Trophoblast cell (in vitro differentiated cells and primary cell): ENCODE data around the gene PDZD7.

ENCODE experiments used
- DNase-seq, 2 donors: peaks; one replicate each; pipeline ENCODE4 v3.0.0-alpha.2; 2016
- H2AFZ ChIP-seq: 2 replicates; pipeline ENCODE4 v1.6.1; 2013; ENCODE audit warnings: low read length, moderate library complexity, mild to moderate bottlenecking; ENCODE audit not compliant: insufficient read depth, poor library complexity
- H2AK5ac ChIP-seq: 2 replicates; pipeline ENCODE4 v1.6.1; 2013; ENCODE audit warnings: mild to moderate bottlenecking, low read length
- H2BK120ac ChIP-seq: 2 replicates; pipeline ENCODE4 v1.6.1; 2013; ENCODE audit warnings: low read length, mild to moderate bottlenecking, moderate library complexity; ENCODE audit not compliant: insufficient read depth, poor library complexity
- H2BK12ac ChIP-seq: 2 replicates; pipeline ENCODE4 v1.6.1; 2013; ENCODE audit warnings: mild to moderate bottlenecking, low read length, moderate library complexity
- H2BK5ac ChIP-seq: 2 replicates; pipeline ENCODE4 v1.6.1; 2013; ENCODE audit warnings: low read length, low read depth, moderate library complexity, mild to moderate bottlenecking; ENCODE audit not compliant: poor library complexity
- H3K14ac ChIP-seq: 2 replicates; pipeline ENCODE4 v1.6.1; 2013; ENCODE audit warnings: mild to moderate bottlenecking, low read length
- H3K18ac ChIP-seq: 2 replicates; pipeline ENCODE4 v1.6.1; 2013; ENCODE audit warnings: mild to moderate bottlenecking, low read length
- H3K23ac ChIP-seq: 2 replicates; pipeline ENCODE4 v1.6.1; 2013; ENCODE audit warnings: low read length
- H3K27ac ChIP-seq: 2 replicates; pipeline ENCODE4 v1.5.1; 2013; ENCODE audit warnings: low read depth, mild to moderate bottlenecking, inconsistent platforms, low read length, moderate library complexity
- H3K27me3 ChIP-seq: 2 replicates; pipeline ENCODE4 v1.6.1; 2013; ENCODE audit warnings: inconsistent platforms, mild to moderate bottlenecking, low read length, moderate library complexity; ENCODE audit not compliant: insufficient read depth
- H3K36me3 ChIP-seq, 2 experiments: 1 replicate in 1 of 2; 2 replicates in 1 of 2; pipeline ENCODE4 v1.6.1; 2013; ENCODE audit warnings: low read length in 2 of 2, mild to moderate bottlenecking in 2 of 2, moderate library complexity in 1 of 2; ENCODE audit not compliant: insufficient read depth in 2 of 2, control insufficient read depth in 1 of 2
- H3K4ac ChIP-seq: 2 replicates; pipeline ENCODE4 v1.6.1; 2013; ENCODE audit warnings: low read depth, mild to moderate bottlenecking, low read length, moderate library complexity
- H3K4me1 ChIP-seq, 2 experiments: 1 replicate in 1 of 2; 2 replicates in 1 of 2; pipeline ENCODE4 v1.6.1; 2013; ENCODE audit warnings: low read length in 2 of 2, mild to moderate bottlenecking in 2 of 2, moderate library complexity in 1 of 2; ENCODE audit not compliant: insufficient read depth in 2 of 2, control insufficient read depth in 1 of 2
- H3K4me2 ChIP-seq: 2 replicates; pipeline ENCODE4 v1.6.1; 2013; ENCODE audit warnings: inconsistent platforms, mild to moderate bottlenecking, low read length, moderate library complexity
- H3K4me3 ChIP-seq: 2 replicates; pipeline ENCODE4 v1.5.1; 2013; ENCODE audit warnings: mild to moderate bottlenecking, low read depth, low read length, inconsistent platforms
- H3K79me1 ChIP-seq: one replicate; pipeline ENCODE4 v1.6.1; 2013; ENCODE audit warnings: low read length
- H3K79me2 ChIP-seq: 2 replicates; pipeline ENCODE4 v1.6.1; 2013; ENCODE audit warnings: low read length, mild to moderate bottlenecking; ENCODE audit not compliant: control insufficient read depth, insufficient read depth, poor library complexity
- H3K9ac ChIP-seq: 2 replicates; pipeline ENCODE4 v1.6.1; 2013; ENCODE audit warnings: mild to moderate bottlenecking, low read length
- H3K9me3 ChIP-seq: 2 replicates; pipeline ENCODE4 v1.6.1; 2013; ENCODE audit warnings: low read depth, mild to moderate bottlenecking, control low read depth, inconsistent platforms, low read length; ENCODE audit not compliant: insufficient read depth
- H4K12ac ChIP-seq: 2 replicates; pipeline ENCODE4 v1.6.1; 2013; ENCODE audit warnings: low read depth, mild to moderate bottlenecking, low read length, moderate library complexity
- H4K8ac ChIP-seq: 2 replicates; pipeline ENCODE4 v1.6.1; 2013; ENCODE audit warnings: low read depth, mild to moderate bottlenecking, low read length, moderate library complexity
- H4K91ac ChIP-seq: one replicate; pipeline ENCODE4 v1.6.1; 2013; ENCODE audit warnings: low read depth, mild to moderate bottlenecking, low read length, moderate library complexity
- WGBS: extraction: QIAGEN DNeasy Blood & Tissue Kit; methylation state at CpG from one replicate; pipeline ENCODE4 v1.1.7; 2013; ENCODE audit warnings: missing lambda C conversion rate; ENCODE audit not compliant: insufficient read length, insufficient coverage; ENCODE audit errors: extremely low coverage; 5-methylcytosine and 5-hydroxymethylcytosine counted together

PDZD7 gene

DNA sequence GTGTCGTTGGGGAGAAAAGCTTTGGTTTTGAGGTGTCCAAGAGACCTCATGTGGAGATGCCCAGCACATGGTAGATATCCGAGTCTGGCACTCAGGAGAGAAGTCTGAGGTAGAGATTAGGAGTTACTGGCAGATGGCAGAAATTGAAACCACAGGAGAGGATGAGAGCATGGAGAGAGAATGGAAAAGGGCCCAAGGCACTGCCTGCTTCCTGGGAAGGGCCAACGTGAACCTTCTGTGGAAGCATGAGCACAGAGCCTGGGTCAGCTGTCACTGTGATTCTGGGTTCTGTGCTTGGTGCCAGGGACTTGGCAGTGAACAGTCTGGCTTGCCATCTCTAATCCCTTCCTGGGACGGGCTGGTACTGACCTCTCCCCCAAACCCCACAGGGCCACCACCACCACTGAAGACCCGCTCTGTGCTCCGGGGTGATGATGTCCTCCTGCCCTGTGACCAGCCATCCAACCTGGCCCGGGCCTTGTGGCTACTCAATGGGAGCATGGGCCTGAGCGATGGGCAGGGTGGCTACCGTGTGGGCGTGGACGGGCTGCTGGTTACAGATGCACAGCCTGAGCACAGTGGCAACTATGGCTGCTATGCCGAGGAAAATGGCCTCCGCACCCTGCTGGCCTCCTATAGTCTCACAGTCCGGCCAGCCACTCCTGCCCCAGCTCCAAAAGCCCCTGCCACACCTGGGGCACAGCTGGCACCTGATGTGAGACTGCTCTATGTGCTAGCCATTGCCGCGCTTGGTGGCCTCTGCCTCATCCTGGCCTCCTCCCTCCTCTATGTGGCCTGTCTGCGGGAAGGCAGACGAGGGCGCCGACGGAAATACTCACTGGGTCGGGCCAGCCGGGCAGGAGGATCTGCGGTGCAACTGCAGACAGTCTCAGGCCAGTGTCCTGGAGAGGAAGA, 47.8 kb downstream of the PDZD7 start:
- WGBS: no CpG with 5 or more reads among the region's 24 CpGs
- no peak overlapping the region for H3K4me3 ChIP-seq
- H4K8ac ChIP-seq: no peak overlapping the region
- no peak overlapping the region for H4K12ac ChIP-seq
- H3K79me2 ChIP-seq: peaks cover 6% of the 10 kb centered on the region
- no peak overlapping the region for H2AK5ac ChIP-seq
- H4K91ac ChIP-seq: no peak overlapping the region
- no peak for DNase-seq
- no peak overlapping the region for H2BK12ac ChIP-seq
- H2BK120ac ChIP-seq: no peak overlapping the region
- H3K36me3 ChIP-seq: peaks cover 30 to 41% of the 10 kb centered on the region in 2 experiments
- peaks cover 5% of the 10 kb centered on the region for H3K79me1 ChIP-seq
- H3K9me3 ChIP-seq: no peaks in the 10 kb centered on the region
- no peak overlapping the region for H3K4me2 ChIP-seq
- H3K27me3 ChIP-seq: no peaks in the 10 kb centered on the region
- no peak overlapping the region for H3K14ac ChIP-seq
- H3K9ac ChIP-seq: no peak overlapping the region
- no peak overlapping the region for H3K4ac ChIP-seq
- H3K18ac ChIP-seq: no peak overlapping the region
- H3K23ac ChIP-seq: no peak overlapping the region
- H2BK5ac ChIP-seq: no peak overlapping the region
- no peak overlapping the region for H2AFZ ChIP-seq
- peaks cover 9% of the 10 kb centered on the region in 2 experiments for H3K4me1 ChIP-seq
- no peak overlapping the region for H3K27ac ChIP-seq

DNA sequence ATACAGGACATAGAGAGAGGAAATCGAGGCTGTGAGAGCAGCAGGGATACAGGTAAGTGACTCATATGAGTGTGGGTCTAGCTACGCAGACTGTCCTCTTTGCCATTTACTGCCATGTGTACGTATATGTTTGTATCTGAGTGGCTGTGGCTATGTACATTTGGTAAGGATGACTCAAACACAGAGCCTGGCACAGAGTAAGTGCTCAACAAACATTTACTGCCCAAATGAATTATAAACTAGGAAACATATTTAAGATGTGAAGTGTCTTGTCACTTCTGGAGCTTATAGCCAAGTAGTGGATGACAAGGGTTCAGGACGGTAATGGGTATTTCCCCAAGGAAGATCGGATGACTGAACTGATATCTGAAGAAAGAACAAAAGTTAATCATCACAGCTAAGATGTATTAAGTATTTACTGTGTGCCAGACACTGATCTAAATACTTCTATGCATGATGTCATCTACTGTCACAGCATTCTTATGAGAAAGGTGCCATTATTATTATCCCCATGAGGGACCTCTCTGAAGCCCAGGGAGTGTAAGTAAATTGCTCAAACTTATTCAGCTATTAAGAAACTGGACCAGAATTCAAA, 49.7 kb downstream of the PDZD7 start:
- H3K79me1 ChIP-seq: no peaks in the 10 kb centered on the region
- no peak overlapping the region for H3K4ac ChIP-seq
- H2BK5ac ChIP-seq: no peak overlapping the region
- no peak overlapping the region for H3K23ac ChIP-seq
- H3K9me3 ChIP-seq: no peaks in the 10 kb centered on the region
- H3K36me3 ChIP-seq: peaks cover 30 to 41% of the 10 kb centered on the region in 2 experiments
- no peaks in the 10 kb centered on the region for H3K27me3 ChIP-seq
- no peak overlapping the region for H3K18ac ChIP-seq
- no peak overlapping the region for H4K8ac ChIP-seq
- no peak overlapping the region for H3K9ac ChIP-seq
- H3K4me3 ChIP-seq: no peak overlapping the region
- H2AFZ ChIP-seq: no peak overlapping the region
- no peaks in the 10 kb centered on the region for H3K79me2 ChIP-seq
- no peak overlapping the region for H2BK12ac ChIP-seq
- H3K27ac ChIP-seq: no peak overlapping the region
- no peak for DNase-seq
- peaks cover 0 to 5% of the 10 kb centered on the region in 2 experiments for H3K4me1 ChIP-seq
- no peak overlapping the region for H4K91ac ChIP-seq
- H3K14ac ChIP-seq: no peak overlapping the region
- H2BK120ac ChIP-seq: no peak overlapping the region
- no peak overlapping the region for H4K12ac ChIP-seq
- no peak overlapping the region for H2AK5ac ChIP-seq
- no peak overlapping the region for H3K4me2 ChIP-seq
- WGBS: no CpG with 5 or more reads among the region's 5 CpGs

DNA sequence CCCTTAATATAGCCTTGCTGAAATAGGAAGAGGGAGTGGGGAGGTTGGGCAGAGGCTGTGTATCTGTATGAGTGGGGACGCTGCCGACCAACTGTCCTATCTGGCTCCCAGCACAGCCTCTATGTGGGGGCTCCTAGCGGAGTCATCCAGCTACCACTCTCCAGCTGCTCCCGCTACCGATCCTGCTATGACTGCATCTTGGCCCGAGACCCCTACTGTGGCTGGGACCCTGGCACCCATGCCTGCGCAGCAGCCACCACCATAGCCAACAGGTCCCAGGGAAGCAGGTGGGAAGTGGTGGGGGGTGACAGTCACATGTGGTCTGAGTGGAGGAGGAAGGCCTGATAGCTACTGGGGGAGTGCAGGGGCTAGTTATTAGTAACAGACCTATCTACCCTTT, 50.2 kb downstream of the PDZD7 start:
- Histone ChIP-seq H3K27me3 (no peaks in the 10 kb centered on the region), H3K4ac (no peak overlapping the region), H3K27ac (no peak overlapping the region), H3K36me3 (peaks cover 30 to 41% of the 10 kb centered on the region in 2 experiments), H3K18ac (no peak overlapping the region), H3K79me1 (no peaks in the 10 kb centered on the region), H2BK5ac (no peak overlapping the region), H2AK5ac (no peak overlapping the region), H3K4me3 (no peak overlapping the region), H4K12ac (no peak overlapping the region), H2AFZ (no peak overlapping the region), H2BK120ac (no peak overlapping the region), H3K23ac (no peak overlapping the region), H3K4me1 (peaks cover 0 to 5% of the 10 kb centered on the region in 2 experiments), H3K79me2 (no peaks in the 10 kb centered on the region), H3K9ac (no peak overlapping the region), H3K9me3 (peaks cover 1% of the 10 kb centered on the region), H3K14ac (no peak overlapping the region), H2BK12ac (no peak overlapping the region), H3K4me2 (no peak overlapping the region), H4K91ac (no peak overlapping the region), H4K8ac (no peak overlapping the region)
- no peak for DNase-seq
- no CpG with 5 or more reads among the region's 7 CpGs for WGBS

DNA sequence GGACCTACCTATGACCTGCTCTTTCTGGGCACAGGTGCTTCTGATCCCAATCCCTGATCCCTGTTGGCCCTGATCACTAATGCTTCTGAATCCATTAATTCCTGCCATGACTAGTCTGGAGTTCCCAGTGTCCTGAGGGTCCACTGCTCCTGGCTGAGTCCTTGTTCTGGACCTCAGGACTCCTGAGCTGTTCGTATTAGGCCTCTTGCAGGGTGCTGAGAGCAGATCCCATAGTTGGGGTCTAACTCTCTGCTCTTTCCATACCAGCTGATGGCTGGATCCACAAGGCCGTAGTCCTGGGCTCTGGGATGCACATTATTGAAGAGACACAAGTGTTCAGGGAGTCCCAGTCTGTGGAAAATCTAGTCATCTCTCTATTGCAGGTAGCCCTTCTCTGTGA, 50.6 kb downstream of the PDZD7 start:
- Histone ChIP-seq H3K4me3 (no peak overlapping the region), H3K23ac (no peak overlapping the region), H3K9ac (no peak overlapping the region), H3K9me3 (peaks cover 1% of the 10 kb centered on the region), H3K18ac (no peak overlapping the region), H3K4ac (no peak overlapping the region), H3K27ac (no peak overlapping the region), H3K4me1 (peaks cover 0 to 5% of the 10 kb centered on the region in 2 experiments), H4K12ac (no peak overlapping the region), H2AFZ (no peak overlapping the region), H3K27me3 (no peaks in the 10 kb centered on the region), H3K36me3 (peaks cover 30 to 38% of the 10 kb centered on the region in 2 experiments), H2BK120ac (no peak overlapping the region), H3K79me1 (no peaks in the 10 kb centered on the region), H2BK12ac (no peak overlapping the region), H3K79me2 (no peaks in the 10 kb centered on the region), H4K8ac (no peak overlapping the region), H2BK5ac (no peak overlapping the region), H3K4me2 (no peak overlapping the region), H3K14ac (no peak overlapping the region), H4K91ac (no peak overlapping the region), H2AK5ac (no peak overlapping the region)
- no peak for DNase-seq
- no CpG with 5 or more reads among the region's 2 CpGs for WGBS
